Adipocyte (in vitro differentiated cells): Measurements from ENCODE around the gene DOLK.
"Not testable (repeated sequence)": the region's sequence is repeated elsewhere in the genome, so short reads cannot be mapped to it uniquely, and the experiment has no call there.

Experiments used
- DNase-seq: peaks from one replicate; pipeline ENCODE4 v3.0.0-alpha.2; 2015; ENCODE audit warnings: low read depth
- H3K27me3 ChIP-seq: replicated peaks from 2 replicates; pipeline ENCODE4 v1.7.0; 2013; ENCODE audit warnings: mild to moderate bottlenecking, low read length, moderate library complexity; ENCODE audit not compliant: control insufficient read depth, insufficient read depth
- H3K36me3 ChIP-seq: 2 replicates; pipeline ENCODE4 v1.7.0; 2013; ENCODE audit warnings: low read length, mild to moderate bottlenecking, moderate library complexity; ENCODE audit not compliant: control insufficient read depth, insufficient read depth, severe bottlenecking
- H3K4me1 ChIP-seq: 2 replicates; pipeline ENCODE4 v1.7.0; 2013; ENCODE audit warnings: mild to moderate bottlenecking, low read length, moderate library complexity; ENCODE audit not compliant: control insufficient read depth, insufficient read depth
- H3K4me3 ChIP-seq: 2 replicates; pipeline ENCODE4 v1.7.0; 2013; ENCODE audit warnings: mild to moderate bottlenecking, low read length, moderate library complexity
- H3K9ac ChIP-seq: 2 replicates; pipeline ENCODE4 v1.7.0; 2013; ENCODE audit warnings: mild to moderate bottlenecking, low read length, moderate library complexity
- H3K9me3 ChIP-seq: 2 replicates; pipeline ENCODE4 v1.7.0; 2013; ENCODE audit warnings: mild to moderate bottlenecking, low read length, moderate library complexity; ENCODE audit not compliant: control insufficient read depth

DOLK gene

GRCh38 chr9:128947527-128948301 lies at the start of gene DOLK, which contains the start of gene NUP188:
Gene DOLK (minus strand): TSS chr9:128947603. CDS start chr9:128947303, 300 bp downstream.
Gene NUP188 (plus strand): TSS chr9:128947699. CDS start chr9:128947720, 21 bp downstream.
- DNase-seq = peak; percentile 98
- Histone ChIP-seq H3K4me1 (peaks cover 34% of the 10 kb centered on the region), H3K9me3 (no peaks in the 10 kb centered on the region), H3K4me3 (peak within 1 kb of the TSS; percentile 90), H3K36me3 (peaks cover 14% of the 10 kb centered on the region), H3K9ac (peak within 1 kb of the TSS; percentile 93), H3K27me3 (no peaks in the 10 kb centered on the region)

- Histone ChIP-seq H3K9ac (no peak overlapping the region), H3K4me3 (no peak overlapping the region), H3K4me1 (no peaks in the 10 kb centered on the region), H3K9me3 (no peaks in the 10 kb centered on the region), H3K27me3 (no peaks in the 10 kb centered on the region), H3K36me3 (peaks cover 88% of the 10 kb centered on the region)
- DNase-seq = no peak
Measured at GRCh38 chr9:128995791-128996190, 48.4 kb upstream of the DOLK start.

- no peaks in the 10 kb centered on the region for H3K27me3 ChIP-seq
- H3K4me3 ChIP-seq = no peak overlapping the region
- H3K9me3 ChIP-seq = no peaks in the 10 kb centered on the region
- H3K9ac ChIP-seq = no peak overlapping the region
- H3K4me1 ChIP-seq = peaks cover 5% of the 10 kb centered on the region
- H3K36me3 ChIP-seq = peaks cover 73% of the 10 kb centered on the region
- no peak for DNase-seq
Measured at GRCh38 chr9:128992995-128993394, 45.6 kb upstream of the DOLK start.

- H3K4me3 ChIP-seq = no peak overlapping the region
- H3K36me3 ChIP-seq = peaks cover 73% of the 10 kb centered on the region
- no peaks in the 10 kb centered on the region for H3K9me3 ChIP-seq
- no peaks in the 10 kb centered on the region for H3K27me3 ChIP-seq
- H3K9ac ChIP-seq = no peak overlapping the region
- DNase-seq = peak; percentile 84
- peaks cover 14% of the 10 kb centered on the region for H3K4me1 ChIP-seq
Measured at GRCh38 chr9:128987805-128988204, 40.4 kb upstream of the DOLK start.

GRCh38 chr9:128986671-128987070 lies 39.3 kb upstream of the DOLK start:
- Histone ChIP-seq H3K4me1 (peaks cover 14% of the 10 kb centered on the region), H3K36me3 (peaks cover 76% of the 10 kb centered on the region), H3K4me3 (no peak overlapping the region), H3K9me3 (no peaks in the 10 kb centered on the region), H3K9ac (no peak overlapping the region), H3K27me3 (no peaks in the 10 kb centered on the region)
- no peak for DNase-seq

GRCh38 chr9:128983536-128983935 lies 36.1 kb upstream of the DOLK start:
- no peak for DNase-seq
- Histone ChIP-seq H3K9me3 (no peaks in the 10 kb centered on the region), H3K4me3 (no peak overlapping the region), H3K27me3 (no peaks in the 10 kb centered on the region), H3K9ac (no peak overlapping the region), H3K4me1 (peaks cover 14% of the 10 kb centered on the region), H3K36me3 (peaks cover 88% of the 10 kb centered on the region)

- DNase-seq = no peak
- H3K36me3 ChIP-seq = peaks cover 83% of the 10 kb centered on the region
Measured at GRCh38 chr9:128979111-128979510, 31.7 kb upstream of the DOLK start.

GRCh38 chr9:128972956-128973355 lies 25.6 kb upstream of the DOLK start:
- H3K36me3 ChIP-seq = peaks cover 87% of the 10 kb centered on the region
- H3K9me3 ChIP-seq = no peaks in the 10 kb centered on the region
- H3K4me3 ChIP-seq = no peak overlapping the region
- peak; percentile 59 for DNase-seq
- no peaks in the 10 kb centered on the region for H3K4me1 ChIP-seq
- H3K9ac ChIP-seq = no peak overlapping the region
- no peaks in the 10 kb centered on the region for H3K27me3 ChIP-seq

More at GRCh38 chr9:128979111-128979510, 31.7 kb upstream of the DOLK start:
- H3K9ac ChIP-seq = no peak overlapping the region
- H3K9me3 ChIP-seq = no peaks in the 10 kb centered on the region
- H3K27me3 ChIP-seq = no peaks in the 10 kb centered on the region
- H3K4me1 ChIP-seq = no peaks in the 10 kb centered on the region
- H3K4me3 ChIP-seq = no peak overlapping the region

GRCh38 chr9:128969491-128969890 lies 22.1 kb upstream of the DOLK start:
- Histone ChIP-seq H3K4me3 (no peak overlapping the region), H3K9ac (no peak overlapping the region), H3K9me3 (no peaks in the 10 kb centered on the region), H3K4me1 (no peaks in the 10 kb centered on the region), H3K27me3 (no peaks in the 10 kb centered on the region), H3K36me3 (peaks cover 65% of the 10 kb centered on the region)
- peak; percentile 27 for DNase-seq

- H3K4me3 ChIP-seq, H3K9me3 ChIP-seq, H3K4me1 ChIP-seq, H3K9ac ChIP-seq, H3K27me3 ChIP-seq, DNase-seq: not testable (repeated sequence)
- peaks cover 56% of the 10 kb centered on the region for H3K36me3 ChIP-seq
Measured at GRCh38 chr9:128961403-128961802, 14.0 kb upstream of the DOLK start.

- DNase-seq = no peak
- Histone ChIP-seq H3K4me1 (peaks cover 37% of the 10 kb centered on the region), H3K9me3 (no peaks in the 10 kb centered on the region), H3K9ac (peak overlapping the region; percentile 93), H3K36me3 (peaks cover 12% of the 10 kb centered on the region), H3K4me3 (peak overlapping the region; percentile 90), H3K27me3 (no peaks in the 10 kb centered on the region)
Measured at GRCh38 chr9:128947277-128947526, 201 bp downstream of the DOLK start.
